Measurements from ENCODE around the gene USP49. TPM values are rescaled to one million over a fixed set of nuclear protein-coding genes. Genes with fewer than 3 reads are reported as not detected.

Gene USP49
- total RNA-seq, 3 donors from 2014 or later (not counting 1 experiment from before 2014, with no cell fraction given): 6.4 to 15.1 (median 11.5) TPM

GRCh38 chr6:41758641-41759035 is 136.5 kb downstream of the USP49 start:
- TF ChIP-seq CTCF (IDR thresholded peaks at IDR 0.05): no peak
- Histone ChIP-seq H3K9me3 (ENCODE audit: control insufficient read depth, insufficient read depth, low read length) (no peaks in the 10 kb centered on the region), H3K4me1 (ENCODE audit: control insufficient read depth, insufficient read depth, low read length) (no peaks in the 10 kb centered on the region), H3K36me3 (ENCODE audit: control insufficient read depth, insufficient read depth, low read length) (no peaks in the 10 kb centered on the region), H3K27me3 (ENCODE audit: control insufficient read depth, insufficient read depth, low read length) (no peaks in the 10 kb centered on the region), H3K27ac (ENCODE audit: low read length) (no peak overlapping the region), H3K4me3 (ENCODE audit: low read length) (no peak overlapping the region)
- Mint-ChIP-seq H3K4me3 (no peak overlapping the region), H3K9me3 (no peaks in the 10 kb centered on the region), H3K36me3 (no peaks in the 10 kb centered on the region), H3K4me1 (no peaks in the 10 kb centered on the region), H3K27ac (no peak overlapping the region), H3K27me3 (ENCODE audit: low read depth in 2 of 2) (peaks cover 0 to 4% of the 10 kb centered on the region in 2 donors)
- WGBS (ENCODE audit: insufficient coverage): 97% methylated on average over 6 of the region's 6 CpGs
- DNase-seq: no peak
- intact Hi-C loops (cut with micrococcal nuclease): no loop called here
- no peak for ATAC-seq

GRCh38 chr6:41757931-41758640 is 137.1 kb downstream of the USP49 start:
- no peak for TF ChIP-seq CTCF (IDR thresholded peaks at IDR 0.05)
- Mint-ChIP-seq H3K27me3 (ENCODE audit: low read depth in 2 of 2) (peaks cover 0 to 4% of the 10 kb centered on the region in 2 donors), H3K27ac (no peak overlapping the region), H3K36me3 (no peaks in the 10 kb centered on the region), H3K4me3 (no peak overlapping the region), H3K9me3 (no peaks in the 10 kb centered on the region), H3K4me1 (no peaks in the 10 kb centered on the region)
- no peaks in the 10 kb centered on the region for H3K36me3 ChIP-seq (ENCODE audit: control insufficient read depth, insufficient read depth, low read length)
- ATAC-seq: no peak
- H3K27ac ChIP-seq (ENCODE audit: low read length): no peak overlapping the region
- no peaks in the 10 kb centered on the region for H3K27me3 ChIP-seq (ENCODE audit: control insufficient read depth, insufficient read depth, low read length)
- H3K9me3 ChIP-seq (ENCODE audit: control insufficient read depth, insufficient read depth, low read length): no peaks in the 10 kb centered on the region
- DNase-seq: no peak
- WGBS (ENCODE audit: insufficient coverage): 90% methylated on average over 8 of the region's 8 CpGs
- no peaks in the 10 kb centered on the region for H3K4me1 ChIP-seq (ENCODE audit: control insufficient read depth, insufficient read depth, low read length)
- intact Hi-C loops (cut with micrococcal nuclease): no loop called here
- no peak overlapping the region for H3K4me3 ChIP-seq (ENCODE audit: low read length)

GRCh38 chr6:41757271-41757670 is 137.9 kb downstream of the USP49 start:
- intact Hi-C loops (cut with micrococcal nuclease): no loop called here
- H3K4me1 Mint-ChIP-seq: no peaks in the 10 kb centered on the region
- H3K27ac ChIP-seq (ENCODE audit: low read length): no peak overlapping the region
- H3K4me3 Mint-ChIP-seq: no peak overlapping the region
- 94% methylated on average over 6 of the region's 6 CpGs for WGBS (ENCODE audit: insufficient coverage)
- no peaks in the 10 kb centered on the region for H3K36me3 ChIP-seq (ENCODE audit: control insufficient read depth, insufficient read depth, low read length)
- H3K9me3 Mint-ChIP-seq: no peaks in the 10 kb centered on the region
- H3K27me3 ChIP-seq (ENCODE audit: control insufficient read depth, insufficient read depth, low read length): no peaks in the 10 kb centered on the region
- no peaks in the 10 kb centered on the region for H3K36me3 Mint-ChIP-seq
- H3K27ac Mint-ChIP-seq: no peak overlapping the region
- H3K27me3 Mint-ChIP-seq (ENCODE audit: low read depth in 2 of 2): peaks cover 0 to 4% of the 10 kb centered on the region in 2 donors
- DNase-seq: no peak
- TF ChIP-seq CTCF (IDR thresholded peaks at IDR 0.05): no peak
- ATAC-seq: no peak
- no peaks in the 10 kb centered on the region for H3K9me3 ChIP-seq (ENCODE audit: control insufficient read depth, insufficient read depth, low read length)
- H3K4me3 ChIP-seq (ENCODE audit: low read length): no peak overlapping the region
- no peaks in the 10 kb centered on the region for H3K4me1 ChIP-seq (ENCODE audit: control insufficient read depth, insufficient read depth, low read length)

- intact Hi-C loops (cut with micrococcal nuclease): no loop called here
- Mint-ChIP-seq H3K9me3 (no peaks in the 10 kb centered on the region), H3K27ac (no peak overlapping the region), H3K36me3 (no peaks in the 10 kb centered on the region), H3K27me3 (ENCODE audit: low read depth in 2 of 2) (peaks cover 0 to 4% of the 10 kb centered on the region in 2 donors), H3K4me1 (no peaks in the 10 kb centered on the region), H3K4me3 (no peak overlapping the region)
- no peak overlapping the region for H3K4me3 ChIP-seq (ENCODE audit: low read length)
- H3K9me3 ChIP-seq (ENCODE audit: control insufficient read depth, insufficient read depth, low read length): no peaks in the 10 kb centered on the region
- no peak overlapping the region for H3K27ac ChIP-seq (ENCODE audit: low read length)
- ATAC-seq: no peak
- no peak for TF ChIP-seq CTCF (IDR thresholded peaks at IDR 0.05)
- H3K36me3 ChIP-seq (ENCODE audit: control insufficient read depth, insufficient read depth, low read length): no peaks in the 10 kb centered on the region
- no peaks in the 10 kb centered on the region for H3K4me1 ChIP-seq (ENCODE audit: control insufficient read depth, insufficient read depth, low read length)
- no peaks in the 10 kb centered on the region for H3K27me3 ChIP-seq (ENCODE audit: control insufficient read depth, insufficient read depth, low read length)
- no peak for DNase-seq
- WGBS (ENCODE audit: insufficient coverage): 43% methylated on average over 13 of the region's 13 CpGs
These were observed 138.8 kb downstream of the USP49 start for GRCh38 chr6:41756354-41756753.

Data from natural killer cell (primary cell).